HepG2 (cell line): ENCODE data around the gene MBD4. TPM values are rescaled to one million over a fixed set of nuclear protein-coding genes. Genes with fewer than 3 reads are reported as not detected.

ENCODE experiments used
- ATAC-seq: fragments of 200-7000 bp; cut with Tn5 transposase; 3 replicates; pipeline ENCODE4 v1.9.1; 2020; ENCODE audit warnings: mild to moderate bottlenecking, moderate library complexity
- BruUV-seq: library from RNA; stranded (reverse); fragments of 400-500 nt; replicated peaks from 2 replicates; lab custom pipeline; 2021; lab: Mats Ljungman, UMichigan
- CTCF ChIA-PET: fragments of 300-600 bp; formaldehyde crosslinking; extraction: SDS; loops from one replicate; lab custom pipeline; 2021; ENCODE audit warnings: low total read pairs, inconsistent platforms, low intra/inter-chr PET ratio; lab: Yijun Ruan, JAX
- POLR2A ChIA-PET: fragments of 350-600 bp; sonication (Branson Sonifier 250); formaldehyde crosslinking; loops from one replicate; lab custom pipeline; 2020; ENCODE audit warnings: antibody characterized with exemption, inconsistent platforms; lab: Yijun Ruan, JAX
- DNase-seq: peaks from one replicate; pipeline ENCODE4 v3.0.0-alpha.2; 2015; ENCODE audit warnings: low spot score
- FAIRE-seq: peaks from 3 replicates; lab custom pipeline; 2011; peaks lifted over from hg19 to GRCh38; lab: Jason Lieb, UNC
- H2AFZ ChIP-seq: one replicate; pipeline ENCODE4 v1.6.1; 2011; ENCODE audit warnings: low read length, inconsistent platforms
- H3K27ac ChIP-seq: fragments of 300-600 bp; 3 replicates; pipeline ENCODE4 v1.8.0; 2011; ENCODE audit warnings: mixed run types, mild to moderate bottlenecking, mixed read lengths, low read length, inconsistent platforms; ENCODE audit not compliant: insufficient read depth; ENCODE audit errors: extremely low read length
- H3K27me3 ChIP-seq, 2 experiments: fragments of 200-600 bp in 1 of 2; 2 replicates in 1 of 2; 3 replicates in 1 of 2; pipeline versions ENCODE4 v1.6.0 to v1.8.0; 2011; ENCODE audit warnings: low read length in 2 of 2, mild to moderate bottlenecking in 2 of 2, moderate library complexity in 2 of 2, inconsistent platforms in 1 of 2; ENCODE audit not compliant: insufficient read depth in 2 of 2, control insufficient read depth in 1 of 2
- H3K36me3 ChIP-seq, 2 experiments: fragments of 200-600 bp in 1 of 2; replicated peaks in 1 of 2; 2 replicates in 1 of 2; 3 replicates in 1 of 2; pipeline versions ENCODE4 v1.5.1 to v1.8.0; 2011; ENCODE audit warnings: low read length in 2 of 2, inconsistent platforms in 1 of 2; ENCODE audit not compliant: insufficient read depth in 2 of 2, control insufficient read depth in 1 of 2
- H3K4me1 ChIP-seq: 2 replicates; pipeline ENCODE4 v1.5.1; 2012; ENCODE audit warnings: low read length, inconsistent platforms; ENCODE audit not compliant: insufficient read depth
- H3K4me2 ChIP-seq: 2 replicates; pipeline ENCODE4 v1.6.0; 2011; ENCODE audit warnings: low read depth, low read length, inconsistent platforms
- H3K4me3 ChIP-seq, 3 experiments: fragments of 200-600 bp in 1 of 3; sonication (generic), shearing (Covaris generic) in 1 of 3; replicated peaks in 1 of 3; 2 replicates each; pipeline ENCODE4 v1.5.1; 2011 to 2016; ENCODE audit warnings: low read length in 3 of 3, inconsistent platforms in 2 of 3, low read depth in 2 of 3, mild to moderate bottlenecking in 2 of 3, control low read depth in 1 of 3, mixed read lengths in 1 of 3; ENCODE audit not compliant: insufficient read depth in 1 of 3
- H3K79me2 ChIP-seq: one replicate; pipeline ENCODE4 v1.6.1; 2011; ENCODE audit warnings: low read length, inconsistent platforms; ENCODE audit not compliant: insufficient read depth
- H3K9ac ChIP-seq: 2 replicates; pipeline ENCODE4 v1.6.0; 2011; ENCODE audit warnings: mild to moderate bottlenecking, low read depth, low read length, inconsistent platforms; ENCODE audit not compliant: insufficient read depth
- H3K9me3 ChIP-seq: 2 replicates; pipeline ENCODE4 v1.5.1; 2012; ENCODE audit warnings: mild to moderate bottlenecking, low read length
- H4K20me1 ChIP-seq: 2 replicates; pipeline ENCODE4 v1.6.0; 2011; ENCODE audit warnings: inconsistent platforms, mild to moderate bottlenecking, low read length, moderate library complexity; ENCODE audit not compliant: insufficient read depth
- AGO2 ChIP-seq: fragments of 200-400 bp; formaldehyde crosslinking; optimal IDR thresholded peaks from 2 replicates; pipeline ENCODE3; 2017; ENCODE audit warnings: mild to moderate bottlenecking, low read depth, low read length, moderate library complexity
- ASH2L ChIP-seq: fragments of 300-600, 200-600 bp; sonication (generic); IDR thresholded peaks from 2 replicates; pipeline ENCODE4 v1.7.0; 2017; ENCODE audit warnings: low read depth, mild to moderate bottlenecking, moderate library complexity, mixed read lengths, low read length; ENCODE audit not compliant: insufficient read length
- BCL6 ChIP-seq: IDR thresholded peaks from 2 replicates; pipeline ENCODE4 v1.6.1; 2016; ENCODE audit warnings: missing genetic modification reagents, missing compliant biosample characterization
- GMEB1 ChIP-seq: sonication (generic); formaldehyde crosslinking; IDR thresholded peaks from 2 replicates; pipeline ENCODE4 v1.5.1; 2020; ENCODE audit warnings: missing genetic modification reagents, mild to moderate bottlenecking, borderline replicate concordance
- KAT7 ChIP-seq: IDR thresholded peaks from 2 replicates; pipeline ENCODE4 v1.6.1; 2018; ENCODE audit warnings: borderline replicate concordance, missing compliant biosample characterization
- MED1 ChIP-seq: sonication (generic); formaldehyde crosslinking; IDR thresholded peaks from 2 replicates; pipeline ENCODE4 v1.4.0; 2020; ENCODE audit warnings: missing genetic modification reagents
- MXD3 ChIP-seq: IDR thresholded peaks from 2 replicates; pipeline ENCODE4 v1.6.1; 2016; ENCODE audit warnings: mild to moderate bottlenecking, missing biosample characterization, missing genetic modification reagents
- POLR2A ChIP-seq, 2 experiments: IDR thresholded peaks; 2 replicates each; pipeline ENCODE4 v1.6.1; 2011; ENCODE audit warnings: low read depth in 2 of 2, low read length in 2 of 2, mild to moderate bottlenecking in 1 of 2, moderate library complexity in 1 of 2; ENCODE audit not compliant: insufficient read depth in 1 of 2
- PPARG ChIP-seq: conservative IDR thresholded peaks from 2 replicates; pipeline ENCODE4 v1.6.1; 2016; ENCODE audit warnings: missing biosample characterization, missing genetic modification reagents
- RFX3 ChIP-seq: IDR thresholded peaks from 2 replicates; pipeline ENCODE4 v1.6.1; 2016; ENCODE audit warnings: missing biosample characterization, missing genetic modification reagents
- SRSF1 ChIP-seq: fragments of 200-400 bp; formaldehyde crosslinking; optimal IDR thresholded peaks from 2 replicates; pipeline ENCODE3; 2017; ENCODE audit warnings: mild to moderate bottlenecking, low read depth, low read length, moderate library complexity
- U2AF2 ChIP-seq: fragments of 200-400 bp; formaldehyde crosslinking; IDR thresholded peaks from 2 replicates; pipeline ENCODE4 v1.6.1; 2017; ENCODE audit warnings: low read depth, mild to moderate bottlenecking, low read length
- YEATS4 ChIP-seq: sonication (generic); formaldehyde crosslinking; IDR thresholded peaks from 2 replicates; pipeline ENCODE4 v1.4.0; 2020; ENCODE audit warnings: missing genetic modification reagents, borderline replicate concordance
- ZNF773 ChIP-seq: sonication (generic); formaldehyde crosslinking; IDR thresholded peaks from 2 replicates; pipeline ENCODE4 v1.4.0; 2020; ENCODE audit warnings: missing genetic modification reagents, borderline replicate concordance
- WGBS: methylation state at CpG from one replicate; pipeline ENCODE4 v1.1.6; 2017; ENCODE audit warnings: low lambda C conversion rate; 5-methylcytosine and 5-hydroxymethylcytosine counted together
- in situ Hi-C: cut with HindIII; loops from 2 replicates; pipeline ENCODE4 v1.10.0; 2017; ENCODE audit warnings: low pct_unique_long_range_greater_than_20kb; ENCODE audit not compliant: extremely low pct_ligation_motif_present
- intact Hi-C: fragments of 100-400 bp; cut with micrococcal nuclease; formaldehyde crosslinking; loops from one replicate; pipeline ENCODE4 v1.10.0; 2022; ENCODE audit not compliant: unreplicated experiment
- polyA plus RNA-seq, 8 experiments: library from polyadenylated mRNA; depleted of rRNA in 3 of 8; stranded (reverse) in 7 of 8; unstranded in 1 of 8; fragments of >200 nt; fragmentation: Illumina TruSeq in 4 of 8; extraction: Trizol in 4 of 8; gene quantifications; 2 replicates each; pipeline versions ENCODE4 v1.2.1 to v1.2.3, GENCODE V29; 2011 to 2016; ENCODE audit warnings: low read depth in 4 of 8, missing spikeins in 1 of 8, mixed read lengths in 1 of 8; ENCODE audit not compliant: insufficient read depth in 1 of 8
- total RNA-seq, 5 experiments: library from RNA; depleted of rRNA; stranded (reverse); fragments of >200 nt; fragmentation: Illumina TruSeq; extraction: Trizol; gene quantifications; 2 replicates each; pipeline ENCODE4 v1.2.3, GENCODE V29; 2016; ENCODE audit warnings: low read depth in 1 of 5

Gene MBD4
- total and polyA plus RNA-seq, 2 of the 13 experiments (the other 11 are each of a cell fraction or from before 2014, with no cell fraction given), result 14.9 to 25.3 TPM

- no peak for ATAC-seq
Measured at GRCh38 chr3:129453732-129454131, 14.0 kb upstream of the MBD4 start.

More at GRCh38 chr3:129453732-129454131, 14.0 kb upstream of the MBD4 start:
- no peak overlapping the region for H3K9ac ChIP-seq
- H3K4me3 ChIP-seq, result no peak overlapping the region
- H3K9me3 ChIP-seq, result no peaks in the 10 kb centered on the region
- H3K4me1 ChIP-seq, result no peaks in the 10 kb centered on the region
- H3K27ac ChIP-seq, result no peak overlapping the region
- H3K79me2 ChIP-seq, result no peaks in the 10 kb centered on the region
- no peak overlapping the region for H3K4me2 ChIP-seq
- BruUV-seq, result no TSS peak
- H2AFZ ChIP-seq, result no peak overlapping the region
- no peak for FAIRE-seq
- CTCF ChIA-PET, result no interaction called here
- 91% methylated on average over 1 of the region's 1 CpG for WGBS
- TF ChIP-seq PPARG (CRISPR knock-in tag) (no peak), MED1 (CRISPR knock-in tag) (no peak), RFX3 (CRISPR knock-in tag) (no peak), POLR2A (IDR thresholded peaks at IDR 0.05; ENCODE audit: insufficient read depth in 1 of 2, low read depth in 2 of 2, low read length in 2 of 2) (no peak), ASH2L (no peak), GMEB1 (CRISPR knock-in tag) (no peak), YEATS4 (CRISPR knock-in tag) (no peak), SRSF1 (no peak), U2AF2 (no peak), MXD3 (CRISPR knock-in tag) (no peak), AGO2 (no peak), ZNF773 (no peak), KAT7 (CRISPR knock-in tag) (no peak), BCL6 (CRISPR knock-in tag) (no peak)
- TF ChIP-seq, all 625 proteins: peak for 0
- POLR2A ChIA-PET, result interaction anchor here (0.6 kb wide), 1 partner anchor 16 kb away, joined by 4 read pairs; no protein-coding TSS in a partner anchor
- H4K20me1 ChIP-seq, result no peaks in the 10 kb centered on the region
- intact Hi-C loops, result no loop called here
- H3K36me3 ChIP-seq, result no peaks in the 10 kb centered on the region
- H3K27me3 ChIP-seq, result no peaks in the 10 kb centered on the region
- in situ Hi-C loops, result no loop called here
- DNase-seq, result no peak
